Activated CD4-positive, alpha-beta T cell treated with anti-CD3 and anti-CD28 coated beads, Interleukin-2, amount 50 U/mL, for 4 hours (primary cell): ENCODE results near the gene UCKL1.

Experiments used
- DNase-seq, 2 experiments: peaks; one replicate each; pipeline ENCODE4 v3.0.0-alpha.2; 2020

The UCKL1 gene

DNA sequence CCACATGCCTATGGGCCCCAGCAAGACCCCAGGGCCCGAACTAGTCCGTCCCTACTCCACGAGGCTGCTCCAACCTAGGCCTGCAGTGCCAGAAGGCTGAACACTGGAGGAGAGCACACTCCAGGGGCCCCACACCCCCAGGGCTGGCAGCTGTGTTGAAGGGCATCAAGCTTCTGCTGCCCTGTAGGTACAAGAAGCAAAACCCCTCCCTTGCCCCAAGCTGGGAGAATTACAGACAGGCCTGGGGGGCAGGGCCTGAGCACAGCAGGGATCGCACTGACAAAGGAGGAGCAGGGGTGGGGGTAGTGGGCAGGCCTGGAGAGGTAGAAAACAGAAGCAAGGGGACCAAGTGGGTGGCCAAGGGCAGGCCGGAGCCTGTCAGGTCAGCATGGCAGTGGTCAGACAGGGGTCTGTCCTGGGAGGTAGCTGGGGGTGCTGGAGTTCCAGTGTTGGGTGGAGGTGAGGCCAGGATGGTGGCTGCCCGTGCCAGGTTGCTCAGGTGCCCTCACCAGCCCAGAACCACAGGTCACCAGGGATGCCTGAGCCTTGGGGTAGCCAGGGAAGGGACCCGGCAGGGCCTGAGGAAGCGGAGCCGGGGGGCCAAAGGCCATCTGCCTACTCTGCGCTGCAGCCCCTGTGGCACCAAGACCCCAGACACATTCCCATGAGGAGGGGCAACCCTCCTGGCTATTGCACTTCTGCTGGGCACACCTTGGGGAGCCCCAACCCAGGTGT, 2.9 kb upstream of the UCKL1 start:
- DNase-seq = no peak

DNA sequence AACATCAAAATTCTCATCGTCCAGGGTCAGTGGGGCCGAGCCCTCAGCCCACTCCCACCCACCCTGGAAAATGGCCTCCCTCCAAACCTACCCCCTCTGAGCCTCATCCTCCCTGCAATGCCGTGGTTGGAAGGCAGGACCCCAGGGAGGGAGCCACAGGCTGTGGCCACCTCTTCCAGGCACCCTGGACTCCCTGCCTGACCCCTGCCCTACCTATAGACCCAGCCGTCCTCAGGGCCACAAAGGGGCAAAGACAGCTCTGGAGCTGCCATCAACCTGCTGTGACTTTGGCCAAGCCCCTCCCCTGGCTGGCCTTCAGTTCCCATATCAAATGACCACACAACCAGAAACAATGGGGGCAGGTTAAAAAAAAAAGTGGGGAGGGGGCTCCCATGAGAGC, 2.3 kb upstream of the UCKL1 start:
- DNase-seq = no peak

DNA sequence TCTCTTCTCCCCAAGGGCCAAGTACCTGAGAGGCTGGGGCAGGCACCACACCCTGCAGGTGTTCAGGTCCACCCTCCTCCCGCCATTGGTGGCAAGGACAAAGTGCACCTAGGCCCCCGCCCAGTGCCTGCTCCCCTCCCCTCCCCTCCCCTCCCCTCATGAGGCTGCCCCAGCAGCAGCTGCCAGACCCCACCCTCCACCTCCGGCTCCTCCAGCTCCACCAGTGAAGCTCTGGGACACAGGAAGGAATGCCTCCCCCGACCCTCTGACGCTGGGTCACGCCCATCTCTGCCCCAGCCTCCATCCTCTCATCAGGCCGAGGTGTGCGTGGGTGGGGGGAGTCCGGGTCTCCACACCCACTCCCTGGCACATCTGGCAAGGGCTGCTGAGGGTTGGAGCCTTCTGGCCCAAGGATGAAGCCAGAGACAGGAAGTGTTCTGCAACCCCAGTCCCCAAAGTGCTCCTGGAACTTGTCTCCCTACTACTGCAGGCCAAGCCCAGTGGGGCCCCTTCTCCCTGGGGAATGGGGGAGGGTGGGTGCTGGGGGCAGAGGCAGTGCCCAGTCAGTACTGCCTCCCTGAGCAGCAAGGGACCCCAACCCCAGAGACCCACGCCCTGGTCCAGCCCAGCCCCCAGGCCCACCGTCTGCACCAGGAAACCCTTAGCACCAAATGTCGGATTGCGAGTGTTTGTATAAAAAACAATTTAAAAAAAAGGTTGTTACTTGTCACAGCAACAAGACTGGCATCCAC, 1.6 kb upstream of the UCKL1 start:
- DNase-seq = peak; percentile 49 to 60

DNA sequence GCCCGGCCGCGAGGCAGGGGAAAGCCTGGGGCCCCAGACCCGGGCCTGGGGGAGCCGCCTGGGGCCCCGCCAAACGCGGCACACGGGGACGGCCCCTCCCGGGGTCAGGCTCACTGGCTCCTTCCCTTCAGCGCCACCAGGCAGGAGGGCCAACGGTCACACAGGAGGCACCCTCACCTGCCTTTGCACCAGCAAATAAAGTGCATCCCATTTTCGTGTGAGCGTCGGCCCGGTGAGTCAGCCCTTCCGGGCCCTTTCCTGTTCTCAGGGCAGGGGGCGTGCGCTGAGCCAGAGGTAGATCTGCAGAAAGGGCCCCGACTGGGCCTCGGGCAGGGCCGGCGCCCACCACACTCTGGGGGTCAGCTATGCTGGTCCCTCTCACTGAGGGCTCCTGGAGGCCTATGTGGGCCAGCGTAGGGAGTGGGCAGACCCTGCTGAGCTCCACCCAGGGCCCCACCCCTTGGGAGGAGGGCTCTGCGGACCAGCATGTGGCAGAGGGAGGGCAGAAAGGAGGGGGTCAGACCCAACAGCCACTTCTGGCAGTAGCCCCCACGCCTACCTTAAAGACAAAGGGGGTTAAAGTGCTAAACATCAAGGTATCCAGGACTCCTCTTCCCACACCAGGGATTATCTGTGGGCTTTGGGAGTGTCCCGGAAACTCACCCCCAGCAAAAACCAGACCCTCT, 931 bp upstream of the UCKL1 start:
- peak; percentile 68 to 75 for DNase-seq

DNA sequence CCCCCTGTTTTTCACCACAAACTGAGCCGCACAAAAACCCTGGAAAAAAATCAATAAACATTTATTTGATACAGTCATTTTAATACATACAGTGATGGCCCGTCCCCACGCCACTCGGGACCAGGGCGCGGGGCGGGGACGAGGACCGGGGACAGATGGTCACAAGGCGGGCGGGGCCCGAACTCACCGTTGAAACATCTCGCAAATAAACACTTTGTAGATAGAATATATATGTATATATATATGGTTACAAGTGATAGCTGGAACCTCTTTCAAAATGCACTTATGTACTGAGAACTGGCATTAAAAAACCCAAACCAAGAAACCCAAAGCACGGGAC, 418 bp upstream of the UCKL1 start:
- DNase-seq = no peak

DNA sequence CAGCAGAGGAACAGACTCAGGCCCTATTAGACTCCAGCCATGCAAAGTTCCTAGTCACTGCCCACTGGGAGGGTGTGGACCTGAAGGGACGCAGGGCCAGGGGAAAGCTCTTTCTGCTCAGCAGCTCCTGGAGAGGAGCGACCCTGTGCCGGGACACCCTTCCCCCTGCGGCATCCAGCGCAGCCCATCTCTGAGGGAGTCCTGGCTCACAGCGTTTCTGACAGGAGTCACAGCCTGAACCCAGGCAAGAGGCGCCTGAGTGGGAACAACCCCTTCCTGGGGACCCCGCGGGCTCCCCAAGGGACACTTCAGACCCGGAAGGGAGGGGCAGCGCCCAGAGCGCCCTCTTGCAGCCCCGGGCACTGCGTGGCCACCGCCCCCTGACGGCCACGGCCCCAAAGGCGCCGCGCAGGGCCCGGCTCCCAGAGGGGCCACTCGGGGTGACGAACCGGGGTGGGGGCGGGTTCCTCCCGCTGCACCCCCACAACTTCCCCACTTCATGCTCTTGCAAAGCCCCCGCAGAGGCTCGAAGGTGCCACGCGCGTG, 862 bp downstream of the UCKL1 start:
- peak in 1 of 2 experiments; percentile 34 for DNase-seq

DNA sequence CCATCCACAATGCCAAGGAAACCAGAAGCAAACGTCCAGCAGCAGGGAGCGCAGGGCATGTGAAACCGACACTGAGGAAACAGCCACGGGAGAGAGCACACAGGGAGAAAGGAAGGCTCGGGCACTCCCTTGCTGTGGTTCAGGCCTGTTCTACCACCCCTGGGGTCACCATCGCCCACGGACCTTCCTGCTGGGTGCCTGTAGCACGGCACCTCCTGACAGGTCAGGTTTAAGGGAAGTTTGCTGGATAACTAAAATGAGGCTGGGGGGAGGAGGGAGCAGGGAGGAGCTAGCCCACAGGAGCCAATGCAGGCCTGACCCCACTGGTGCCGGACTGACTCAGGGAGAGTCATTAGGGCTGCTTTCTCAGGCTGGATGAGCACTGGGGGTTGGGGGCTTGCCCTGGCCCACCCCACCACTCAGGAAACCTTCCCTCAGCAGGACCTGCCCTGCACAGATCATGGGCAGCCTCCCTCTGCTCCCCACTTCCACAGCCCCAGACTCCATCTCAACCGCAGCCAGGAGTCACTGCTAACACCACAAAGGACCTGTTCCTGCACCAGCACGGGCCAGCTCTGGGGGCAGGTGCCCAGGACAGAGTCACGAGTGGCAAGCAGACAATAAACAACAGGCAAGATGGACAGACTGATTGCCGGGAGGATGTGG, 2.3 kb downstream of the UCKL1 start:
- DNase-seq = no peak

DNA sequence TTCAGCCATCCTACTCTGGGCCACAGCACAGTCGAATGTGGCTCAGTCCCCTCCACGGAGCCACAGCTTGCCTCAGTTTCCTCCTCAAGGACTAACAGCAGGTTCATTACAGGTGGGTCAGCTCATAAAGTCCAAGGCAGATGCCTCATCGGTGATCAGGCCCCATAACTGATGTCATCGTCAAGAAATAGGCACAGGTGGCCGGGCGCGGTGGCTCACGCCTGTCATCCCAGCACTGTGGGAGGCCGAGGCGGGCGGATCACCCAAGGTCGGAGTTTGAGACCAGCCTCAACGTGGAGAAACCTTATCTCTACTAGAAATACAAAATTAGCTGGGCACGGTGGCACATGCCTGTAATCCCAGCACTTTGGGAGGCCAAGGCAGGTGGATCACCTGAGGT, 3.4 kb downstream of the UCKL1 start:
- DNase-seq = no peak

DNA sequence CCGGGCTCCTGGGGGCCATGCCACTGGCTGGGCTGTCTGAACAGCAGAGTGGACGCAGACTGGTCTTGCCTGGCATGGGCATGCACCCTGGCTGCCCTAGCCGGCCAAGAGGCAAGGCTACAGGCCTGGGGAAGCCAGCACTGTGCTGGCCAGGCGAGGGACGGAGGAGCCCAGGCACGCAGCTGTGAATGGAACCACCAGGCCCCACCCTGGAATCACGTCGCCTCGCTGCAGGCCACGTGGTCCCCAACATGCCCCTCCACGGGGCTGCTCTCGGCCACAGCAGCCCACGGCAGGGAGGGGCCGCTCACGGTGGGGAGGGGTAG, 4.0 kb downstream of the UCKL1 start:
- DNase-seq = no peak

DNA sequence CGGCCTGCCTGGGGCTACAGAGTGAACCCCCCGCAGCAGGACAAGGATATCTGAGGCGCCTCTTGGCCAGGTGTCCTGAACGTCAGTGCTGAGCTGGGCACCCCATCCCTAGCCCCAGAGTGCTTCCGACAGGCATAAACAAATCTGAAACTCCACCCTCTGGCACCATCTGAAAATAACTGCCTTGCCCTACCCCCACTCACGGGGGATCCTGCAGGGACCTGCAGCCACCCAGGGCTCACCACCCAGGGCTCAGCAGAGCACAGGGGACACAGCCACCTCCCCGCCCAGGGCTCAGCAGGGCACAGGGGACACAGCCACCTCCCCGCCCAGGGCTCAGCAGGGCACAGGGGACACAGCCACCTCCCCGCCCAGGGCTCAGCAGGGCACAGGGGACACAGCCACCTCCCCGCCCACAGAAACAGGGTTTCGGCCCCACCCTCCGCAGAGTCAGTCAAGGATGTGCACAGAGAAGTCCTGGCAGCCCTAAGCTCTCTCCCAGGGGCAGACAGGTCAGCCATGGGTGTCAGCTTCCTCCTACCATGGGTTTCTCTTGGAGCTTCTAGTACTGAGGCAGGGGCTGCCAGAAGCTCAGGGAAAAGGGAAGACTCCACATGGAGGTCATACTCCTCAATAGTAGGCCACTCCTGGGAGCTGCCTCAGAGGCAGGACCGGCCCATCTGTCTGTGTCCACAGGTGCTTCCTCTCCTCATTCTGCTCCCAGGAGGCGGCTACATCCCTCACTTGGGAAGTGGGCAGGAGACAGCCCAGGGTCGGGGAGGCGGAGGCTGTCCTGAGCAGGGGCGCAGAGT, 4.6 kb downstream of the UCKL1 start:
- DNase-seq = no peak

DNA sequence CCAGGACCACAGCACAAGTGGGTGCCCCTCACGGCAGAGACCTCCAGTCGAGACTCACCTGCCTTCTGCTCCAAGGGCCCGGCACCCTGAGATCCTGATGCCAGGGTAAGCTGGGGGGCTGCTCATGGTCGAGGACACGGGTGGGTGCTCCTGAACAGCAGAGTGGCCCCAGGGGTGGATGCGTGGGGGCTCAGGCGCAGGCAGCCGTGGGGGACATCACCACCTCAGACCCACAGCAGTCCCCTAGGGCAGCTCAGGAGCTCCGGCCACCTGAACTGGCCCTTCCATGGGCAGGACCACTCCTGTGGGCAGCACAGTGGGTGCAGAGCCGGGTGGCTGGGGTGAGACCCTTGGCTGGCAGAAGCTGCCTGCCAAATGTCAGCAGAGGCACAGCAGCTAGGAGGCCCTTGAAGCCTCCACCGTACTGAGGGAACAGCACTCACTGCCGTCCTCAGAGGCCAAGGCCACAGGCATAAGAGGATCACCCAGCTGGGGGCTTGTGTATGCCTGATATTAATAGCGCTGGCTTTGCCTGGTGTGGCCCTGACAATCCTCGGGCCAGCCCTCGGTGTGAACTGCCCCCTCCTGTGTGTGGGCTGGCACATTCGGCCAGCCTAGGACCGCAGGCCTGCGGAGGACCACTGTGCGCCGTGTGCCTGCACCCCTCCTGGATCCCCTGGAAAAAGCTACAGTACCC, 5.4 kb downstream of the UCKL1 start:
- no peak for DNase-seq

DNA sequence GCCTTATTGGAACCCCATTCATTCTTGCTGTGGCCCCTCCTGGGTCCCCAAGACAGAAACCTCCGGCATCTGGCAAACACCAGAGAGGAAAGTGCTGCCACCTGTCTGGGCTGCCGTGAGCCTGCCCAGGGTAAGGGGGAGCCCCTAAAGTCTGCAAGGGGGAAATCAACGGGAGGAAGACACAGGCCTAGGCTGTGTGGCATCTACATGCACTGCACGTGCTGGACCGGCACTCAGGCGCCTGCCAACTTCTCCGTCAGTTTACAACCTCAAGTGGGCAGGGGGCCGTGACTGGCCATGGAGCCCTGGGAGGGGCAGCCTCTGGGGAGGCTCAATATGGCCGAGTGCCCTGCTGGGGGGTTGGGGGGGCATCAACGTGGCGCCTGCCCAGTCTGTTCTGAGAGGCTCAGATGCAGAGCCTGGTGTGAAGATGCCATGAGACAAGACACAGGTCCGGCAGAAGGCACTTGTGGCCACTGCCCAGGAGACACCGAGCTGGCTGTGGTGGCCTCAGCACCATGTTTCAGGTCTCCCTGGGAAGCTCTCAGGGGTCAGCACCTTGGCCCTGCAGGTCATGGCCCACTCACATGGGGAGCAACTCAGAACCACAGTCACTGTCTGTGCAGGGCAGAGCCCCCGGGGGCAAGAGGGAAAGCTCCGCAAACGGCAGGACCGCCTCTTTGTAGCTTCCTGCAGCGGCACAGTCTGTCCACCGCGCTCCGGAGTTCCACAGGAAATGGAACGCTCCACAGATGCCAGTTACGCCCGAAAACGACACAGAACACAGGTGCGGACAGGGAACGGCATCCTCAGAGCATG, 8.4 kb downstream of the UCKL1 start:
- DNase-seq = no peak

DNA sequence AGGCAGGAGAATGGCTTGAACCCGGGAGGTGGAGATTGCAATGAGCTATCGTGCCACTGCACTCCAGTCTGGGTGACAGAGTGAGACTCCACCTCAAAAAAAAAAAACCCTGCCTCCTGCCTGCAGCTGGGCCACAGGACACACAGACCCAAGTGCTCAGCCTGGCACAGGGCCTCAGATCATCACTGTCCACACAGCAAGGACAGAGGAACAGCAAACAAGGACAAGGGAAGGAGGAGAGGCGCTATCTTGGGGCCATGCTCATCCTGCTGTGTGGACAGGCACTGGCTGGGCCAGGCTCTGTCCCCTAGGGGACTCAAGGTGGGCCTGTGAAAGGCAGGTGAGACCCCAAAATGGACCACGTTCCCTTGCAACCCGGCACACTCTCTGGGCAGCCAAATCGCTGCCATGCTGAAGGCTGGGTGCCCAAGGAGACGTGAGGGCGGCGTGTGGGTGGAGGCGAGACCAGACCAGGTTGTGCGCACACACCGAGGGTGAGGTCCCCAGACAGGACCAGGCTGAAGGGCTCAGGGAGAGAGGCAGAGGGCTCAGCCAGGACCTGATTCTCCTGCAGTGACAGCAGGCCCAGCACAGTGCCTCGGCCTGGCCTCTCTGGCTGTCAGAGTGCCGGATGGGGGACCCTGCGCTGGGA, 9.1 kb downstream of the UCKL1 start:
- DNase-seq = no peak

DNA sequence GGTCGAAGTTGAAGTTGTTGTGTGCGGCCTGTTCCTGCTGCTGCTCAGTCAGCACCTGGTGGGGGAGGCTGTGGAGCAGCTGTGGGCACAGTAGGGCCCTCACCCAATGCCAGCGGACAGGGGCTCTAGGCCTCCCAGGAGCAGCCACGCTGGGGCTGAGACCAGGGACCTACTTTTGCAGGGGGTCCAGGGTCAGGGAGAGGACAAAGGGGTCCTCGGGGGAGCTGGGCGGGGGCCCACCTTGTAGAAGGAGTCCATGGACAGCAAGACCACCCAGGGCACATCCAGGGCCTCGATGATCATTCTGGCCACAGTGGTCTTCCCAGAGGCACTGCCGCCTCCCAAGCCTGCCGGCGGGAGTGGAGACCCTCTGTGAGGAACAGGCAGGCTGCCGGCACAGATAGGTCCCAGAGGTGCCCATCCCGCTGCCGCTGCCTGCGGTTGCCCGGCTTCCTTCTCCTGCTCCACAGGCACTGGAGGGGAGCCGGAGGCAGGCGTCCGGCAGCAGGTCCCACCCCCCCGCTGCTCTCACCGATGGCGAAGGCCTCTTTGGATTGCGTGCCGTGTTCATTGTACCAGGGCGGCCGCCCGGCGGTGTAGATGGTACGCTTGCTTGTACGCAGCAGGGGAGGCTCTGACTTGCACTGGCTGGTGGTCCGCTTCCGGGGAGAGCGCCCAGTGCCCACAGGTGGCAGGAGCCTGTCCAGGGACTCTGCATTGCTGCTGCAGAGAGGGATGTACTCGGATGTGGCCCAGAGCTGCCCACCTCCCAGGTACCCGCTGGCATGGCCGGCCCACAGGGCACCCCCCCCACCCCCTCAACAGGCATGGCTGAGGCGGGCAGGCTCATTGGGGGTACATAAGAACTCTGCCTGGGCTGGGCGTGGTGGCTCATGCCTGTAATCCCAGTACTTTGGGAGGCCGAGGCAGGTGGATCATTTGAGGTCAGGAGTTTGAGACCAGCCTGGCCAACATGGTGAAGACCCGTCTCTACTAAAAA, 10.0 kb downstream of the UCKL1 start:
- no peak for DNase-seq

DNA sequence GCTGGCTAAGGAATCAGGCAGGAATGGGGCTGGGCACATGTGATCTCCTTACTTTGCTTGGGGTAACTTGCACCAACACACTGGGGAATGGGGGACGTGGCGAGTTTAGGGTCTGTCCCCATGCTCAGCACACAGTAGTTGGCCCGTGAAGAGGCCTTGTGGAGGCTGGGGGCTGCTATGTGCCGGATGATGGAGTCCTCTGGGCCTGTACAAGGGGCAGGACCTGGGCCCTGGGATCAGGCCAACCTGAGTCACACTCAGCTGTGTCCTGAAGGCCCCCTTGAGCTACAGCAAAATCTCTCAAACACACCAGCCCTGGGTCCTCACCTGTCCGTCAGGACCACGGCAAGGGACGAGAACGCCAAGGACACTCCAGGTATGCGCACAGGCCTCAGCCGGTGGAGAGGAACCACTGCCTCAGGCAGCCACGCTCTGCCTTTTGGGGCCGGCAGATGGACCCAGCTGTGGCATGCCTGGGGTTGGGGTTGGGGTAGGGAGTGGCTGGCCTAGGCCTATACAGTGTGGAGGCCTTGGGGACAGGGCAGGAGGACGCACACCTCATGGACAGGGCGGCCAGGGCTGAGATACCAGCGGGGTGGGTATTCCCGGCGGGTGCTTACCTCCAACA, 11.1 kb downstream of the UCKL1 start:
- no peak for DNase-seq

DNA sequence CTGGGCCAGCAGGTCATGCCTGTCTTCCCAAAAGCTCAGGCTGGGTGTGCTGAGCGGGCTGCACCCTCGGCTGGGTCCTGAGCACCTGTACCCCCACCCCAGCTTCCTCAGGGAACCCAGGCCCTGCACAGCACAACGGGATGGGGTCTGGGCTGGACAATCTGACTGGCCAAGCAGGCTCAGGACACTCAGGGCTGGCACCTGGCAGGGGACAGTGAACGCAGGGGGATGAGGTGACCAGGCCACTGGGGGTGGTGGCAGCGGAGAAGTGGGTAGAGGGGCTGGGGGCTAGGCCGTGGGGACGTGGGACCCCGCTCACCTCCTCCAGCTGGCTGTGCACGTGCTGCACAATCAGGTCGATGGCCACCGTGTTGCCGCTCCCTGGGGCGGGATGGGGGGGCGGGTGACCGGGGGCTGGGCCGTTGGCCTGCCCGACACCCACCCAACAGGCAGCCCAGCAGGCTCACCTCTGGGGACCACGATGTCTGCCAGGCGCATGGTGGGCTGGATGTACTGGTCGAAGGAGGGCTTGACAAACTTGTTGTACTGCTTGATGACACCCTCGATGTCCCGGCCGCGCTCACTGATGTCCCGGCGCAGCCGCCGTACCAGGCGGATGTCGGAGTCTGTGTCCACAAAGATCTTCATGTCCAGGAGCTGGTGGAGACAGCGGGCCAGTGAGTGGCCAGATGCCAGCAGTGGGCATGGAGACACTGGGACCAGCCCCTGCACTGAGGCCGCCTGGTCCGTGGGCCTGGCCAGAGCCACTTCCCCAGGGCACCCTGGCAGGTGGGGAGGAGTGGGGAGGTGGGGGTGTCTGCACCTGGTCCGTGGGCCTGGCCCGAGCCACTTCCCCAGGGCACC, 11.9 kb downstream of the UCKL1 start:
- no peak for DNase-seq

DNA sequence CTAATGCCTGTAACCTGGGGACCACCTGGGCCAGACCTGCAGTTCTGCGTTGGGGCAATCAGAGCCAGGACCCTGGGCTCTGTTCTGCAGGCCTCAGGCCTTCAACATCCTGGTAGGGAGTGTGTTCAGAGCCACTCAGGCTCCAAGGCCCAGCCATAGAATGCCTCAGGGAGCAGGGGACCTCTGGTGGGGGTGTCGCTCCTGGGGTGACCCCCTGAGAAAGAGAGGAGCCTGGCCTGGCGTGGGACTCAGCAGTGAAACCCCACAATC, 12.5 kb downstream of the UCKL1 start:
- DNase-seq = no peak
